PC-3 (cell line): ENCODE results near the gene ZNF426. TPM values are rescaled to one million over a fixed set of nuclear protein-coding genes. Genes with fewer than 3 reads are reported as not detected.
"Not testable (repeated sequence)": the region's sequence is repeated elsewhere in the genome, so short reads cannot be mapped to it uniquely, and the experiment has no call there.

ENCODE experiments used
- ATAC-seq: fragments of 200-7000 bp; cut with Tn5 transposase; 2 replicates; pipeline ENCODE4 v1.9.1; 2020; ENCODE audit warnings: mild to moderate bottlenecking, moderate library complexity
- BruUV-seq: library from RNA; stranded (reverse); fragments of 400-500 nt; replicated peaks from 2 replicates; lab custom pipeline; 2021; lab: Mats Ljungman, UMichigan
- CTCF ChIA-PET: fragments of 300-600 bp; sonication (Branson Sonifier 250); formaldehyde crosslinking; loops from one replicate; lab custom pipeline; 2022; ENCODE audit warnings: antibody characterized with exemption; lab: Charles Lee
- POLR2A ChIA-PET: fragments of 300-600 bp; sonication (Branson Sonifier 250); formaldehyde crosslinking; loops from one replicate; lab custom pipeline; 2022; ENCODE audit warnings: antibody characterized with exemption; ENCODE audit not compliant: unreplicated experiment; lab: Charles Lee
- DNase-seq: peaks from one replicate; pipeline ENCODE4 v3.0.0-alpha.2; 2015
- H2AFZ ChIP-seq: fragments of 300-600 bp; sonication (generic); 2 replicates; pipeline ENCODE4 v1.6.0; 2016; ENCODE audit warnings: antibody characterized with exemption, low read length
- H3F3A ChIP-seq: fragments of 300-600 bp; sonication (generic); one replicate; pipeline ENCODE4 v1.6.0; 2017; ENCODE audit warnings: antibody characterized with exemption, low read length, control low read depth, mild to moderate bottlenecking; ENCODE audit not compliant: unreplicated experiment
- H3K27ac ChIP-seq: fragments of 300-600 bp; sonication (generic); 2 replicates; pipeline ENCODE4 v1.5.1; 2016; ENCODE audit warnings: mild to moderate bottlenecking, low read length
- H3K27me3 ChIP-seq: fragments of 300-600 bp; sonication (generic); 2 replicates; pipeline ENCODE4 v1.6.1; 2016; ENCODE audit warnings: low read length, mixed read lengths
- H3K36me3 ChIP-seq: fragments of 300-600 bp; sonication (generic); 2 replicates; pipeline ENCODE4 v1.6.1; 2016; ENCODE audit warnings: low read depth, mixed run types, low read length, mixed read lengths
- H3K4me1 ChIP-seq: fragments of 300-600 bp; sonication (generic); 2 replicates; pipeline ENCODE4 v1.5.1; 2016; ENCODE audit warnings: low read length; ENCODE audit not compliant: insufficient read depth
- H3K4me2 ChIP-seq: fragments of 300-600 bp; sonication (generic); 2 replicates; pipeline ENCODE4 v1.6.0; 2016; ENCODE audit warnings: low read length
- H3K4me3 ChIP-seq: fragments of 300-600 bp; sonication (generic); 2 replicates; pipeline ENCODE4 v1.5.1; 2016; ENCODE audit warnings: mild to moderate bottlenecking, low read length, mixed read lengths
- H3K79me2 ChIP-seq: fragments of 300-600 bp; sonication (generic); 2 replicates; pipeline ENCODE4 v1.6.1; 2017; ENCODE audit warnings: low read length, mixed read lengths
- H3K9ac ChIP-seq: fragments of 300-600 bp; sonication (generic); 2 replicates; pipeline ENCODE4 v1.6.0; 2016; ENCODE audit warnings: mild to moderate bottlenecking, low read length
- H3K9me2 ChIP-seq: fragments of 300-600 bp; sonication (generic); replicated peaks from 2 replicates; pipeline ENCODE4 v1.6.1; 2016; ENCODE audit warnings: mixed run types, low read length, mixed read lengths
- H3K9me3 ChIP-seq: fragments of 300-600 bp; sonication (generic); 2 replicates; pipeline ENCODE4 v1.6.1; 2016; ENCODE audit warnings: low read length, mixed read lengths
- H4K20me1 ChIP-seq: fragments of 300-600 bp; sonication (generic); 2 replicates; pipeline ENCODE4 v1.6.1; 2016; ENCODE audit warnings: low read length, mixed read lengths
- CTCF ChIP-seq: fragments of 300-600 bp; sonication (generic); conservative IDR thresholded peaks from 2 replicates; pipeline ENCODE4 v1.5.1; 2017; ENCODE audit warnings: antibody characterized with exemption, low read depth, mild to moderate bottlenecking, low read length
- EZH2 ChIP-seq: fragments of 300-600 bp; sonication (generic); IDR thresholded peaks from one replicate; pipeline ENCODE4 v1.6.1; 2017; ENCODE audit warnings: antibody characterized with exemption, mild to moderate bottlenecking, low read length; ENCODE audit not compliant: unreplicated experiment
- EZH2phosphoT487 ChIP-seq: fragments of 300-600 bp; sonication (generic); IDR thresholded peaks from 2 replicates; pipeline ENCODE4 v1.6.1; 2018; ENCODE audit warnings: mild to moderate bottlenecking, antibody characterized with exemption, low read length, borderline replicate concordance
- intact Hi-C: fragments of 100-400 bp; cut with micrococcal nuclease; formaldehyde crosslinking; loops from 2 replicates; pipeline ENCODE4 v1.9.0; 2023
- total RNA-seq: library from RNA; depleted of rRNA; stranded (reverse); fragments of >200 nt; gene quantifications from 2 replicates; pipeline ENCODE4 v1.2.3, GENCODE V29; 2014

Gene ZNF426
- total RNA-seq, 1 experiment from 2014 or later = 8.2 TPM

DNA sequence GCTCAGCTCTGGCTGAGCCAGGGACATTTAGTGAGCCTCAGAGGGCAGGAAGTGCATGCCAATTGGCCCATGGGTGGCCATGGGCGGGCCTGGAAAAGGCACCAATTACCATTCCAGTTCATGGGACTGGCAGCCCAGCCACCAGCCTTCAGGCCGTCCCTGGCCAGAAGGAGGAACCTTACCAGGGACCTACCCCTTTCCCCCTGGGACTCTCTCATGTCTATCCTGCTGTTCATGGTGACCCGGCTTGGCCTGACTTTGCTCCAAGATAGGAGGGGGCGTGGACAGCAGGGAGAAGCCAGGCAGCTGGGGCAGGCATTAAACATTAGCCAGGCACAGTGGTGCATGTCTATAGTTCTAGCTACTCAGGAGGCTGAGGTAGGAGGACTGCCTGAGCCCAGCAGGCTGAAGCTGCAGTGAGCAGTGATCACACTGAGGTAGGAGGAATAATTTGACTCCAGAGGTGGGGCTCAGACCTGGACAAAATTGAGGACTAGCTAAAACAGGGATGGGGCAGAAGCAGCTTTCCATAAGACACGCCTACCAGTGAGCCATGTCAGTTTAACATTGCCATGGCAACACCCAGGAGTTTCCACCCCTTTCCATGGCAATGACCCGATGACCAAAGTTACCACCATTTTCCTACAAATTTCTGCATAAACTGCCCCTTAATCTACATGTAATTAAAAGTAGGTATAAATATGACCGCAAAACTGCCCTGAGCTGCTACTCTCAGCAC is 14.3 kb upstream of the ZNF426 start:
- no peak for TF ChIP-seq EZH2phosphoT487
- TF ChIP-seq EZH2 = no peak
- no peak for TF ChIP-seq CTCF
- Histone ChIP-seq H3K9me2 (no peaks in the 10 kb centered on the region), H3F3A (peaks cover 3% of the 10 kb centered on the region), H3K4me1 (no peaks in the 10 kb centered on the region), H3K4me3 (no peak overlapping the region), H3K79me2 (no peaks in the 10 kb centered on the region), H2AFZ (no peak overlapping the region), H4K20me1 (no peaks in the 10 kb centered on the region), H3K9ac (no peak overlapping the region), H3K27ac (no peak overlapping the region), H3K36me3 (peaks cover 23% of the 10 kb centered on the region; the same call in 1 of the 2 replicates), H3K27me3 (no peaks in the 10 kb centered on the region), H3K4me2 (no peak overlapping the region), H3K9me3 (peaks cover 18% of the 10 kb centered on the region)
- ChIA-PET CTCF (no interaction called here), POLR2A (no interaction called here)
- intact Hi-C loops = no loop called here
- no TSS peak for BruUV-seq
- ATAC-seq (no peak), DNase-seq (no peak)

- H3K9me3 ChIP-seq = peaks cover 19% of the 10 kb centered on the region; the same call in 1 of the 2 replicates
- H4K20me1 ChIP-seq = no peaks in the 10 kb centered on the region
- ATAC-seq (no peak), DNase-seq (no peak)
- POLR2A ChIA-PET = no interaction called here
- H3F3A ChIP-seq = no peaks in the 10 kb centered on the region
- CTCF ChIA-PET = no interaction called here
- no peaks in the 10 kb centered on the region for H3K79me2 ChIP-seq
- no peak overlapping the region for H3K4me2 ChIP-seq
- H3K9ac ChIP-seq = no peak overlapping the region
- H2AFZ ChIP-seq = no peak overlapping the region
- intact Hi-C loops = no loop called here
- BruUV-seq = no TSS peak
- no peaks in the 10 kb centered on the region for H3K27me3 ChIP-seq
- peaks cover 15% of the 10 kb centered on the region; the same call in 1 of the 2 replicates for H3K36me3 ChIP-seq
- H3K4me3 ChIP-seq = no peak overlapping the region
- no peak overlapping the region for H3K27ac ChIP-seq
- no peaks in the 10 kb centered on the region for H3K4me1 ChIP-seq
- H3K9me2 ChIP-seq = no peaks in the 10 kb centered on the region
- TF ChIP-seq EZH2phosphoT487 = no peak
Observed at GRCh38 chr19:9547870-9548269, 9.4 kb upstream of the ZNF426 start.

- H3K9me3 ChIP-seq = peaks cover 13% of the 10 kb centered on the region; the same call in 1 of the 2 replicates
- H3K4me2 ChIP-seq, ATAC-seq, POLR2A ChIA-PET, CTCF ChIA-PET, H3K27ac ChIP-seq, H3K9me2 ChIP-seq, H3F3A ChIP-seq, H2AFZ ChIP-seq, H3K36me3 ChIP-seq, BruUV-seq, DNase-seq, H3K4me3 ChIP-seq, H3K4me1 ChIP-seq, intact Hi-C loops, H3K27me3 ChIP-seq, H3K9ac ChIP-seq, H4K20me1 ChIP-seq: not testable (repeated sequence)
- H3K79me2 ChIP-seq = peaks cover 19% of the 10 kb centered on the region
Observed at GRCh38 chr19:9541281-9541680, 2.8 kb upstream of the ZNF426 start.

GRCh38 chr19:9539921-9540320 is 1.5 kb upstream of the ZNF426 start:
- peaks cover 13% of the 10 kb centered on the region; the same call in 1 of the 2 replicates for H3K9me3 ChIP-seq
- H3K27ac ChIP-seq, H2AFZ ChIP-seq, H3K27me3 ChIP-seq, H3K4me3 ChIP-seq, H3K9me2 ChIP-seq, POLR2A ChIA-PET, intact Hi-C loops, H3F3A ChIP-seq, CTCF ChIA-PET, ATAC-seq, BruUV-seq, H3K4me1 ChIP-seq, H4K20me1 ChIP-seq, H3K9ac ChIP-seq, H3K4me2 ChIP-seq: not testable (repeated sequence)
- H3K36me3 ChIP-seq = peaks cover 19% of the 10 kb centered on the region
- peaks cover 22% of the 10 kb centered on the region for H3K79me2 ChIP-seq
- DNase-seq = peak; percentile 42

DNA sequence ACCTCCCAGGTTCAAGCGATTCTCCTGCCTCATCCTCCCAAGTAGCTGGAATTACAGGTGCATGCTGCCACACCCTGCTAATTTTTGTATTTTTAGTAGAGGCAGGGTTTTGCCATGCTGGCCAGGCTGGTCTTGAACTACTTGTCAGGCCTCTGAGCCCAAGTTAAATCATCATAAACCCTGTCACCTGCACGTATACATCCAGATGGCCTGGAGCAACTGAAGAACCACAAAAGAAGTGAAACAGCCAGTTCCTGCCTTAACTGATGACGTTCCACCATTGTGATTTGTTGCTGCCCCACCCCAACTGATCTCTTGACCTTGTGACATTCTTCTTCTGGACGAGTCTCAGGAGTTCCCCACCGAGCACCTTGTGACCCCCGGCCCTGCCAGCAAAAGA is 756 bp upstream of the ZNF426 start:
- H2AFZ ChIP-seq, CTCF ChIA-PET, POLR2A ChIA-PET, H3K9me2 ChIP-seq, H4K20me1 ChIP-seq, H3K27ac ChIP-seq, DNase-seq, ATAC-seq, H3K9ac ChIP-seq, H3K4me2 ChIP-seq, BruUV-seq, intact Hi-C loops, H3K27me3 ChIP-seq, H3F3A ChIP-seq, H3K4me1 ChIP-seq: not testable (repeated sequence)
- Histone ChIP-seq H3K79me2 (peaks cover 22% of the 10 kb centered on the region), H3K36me3 (peaks cover 27% of the 10 kb centered on the region), H3K4me3 (peak overlapping the region; percentile 84; the same call in 1 of the 2 replicates), H3K9me3 (peaks cover 18% of the 10 kb centered on the region; the same call in 1 of the 2 replicates)
